Breast epithelium (tissue), 3 donors: ENCODE data around the gene AKR1C4.
"Not testable (repeated sequence)": the region's sequence is repeated elsewhere in the genome, so short reads cannot be mapped to it uniquely, and the experiment has no call there.

Source experiments
- CTCF ChIP-seq, 3 donors: fragments of 450-650 bp; IDR thresholded peaks; one replicate each; pipeline ENCODE4 v1.5.1; 2016 to 2017; ENCODE audit warnings: antibody characterized with exemption in 3 of 3, mild to moderate bottlenecking in 3 of 3, moderate library complexity in 3 of 3
- POLR2A ChIP-seq: fragments of 450-650 bp; IDR thresholded peaks from one replicate; pipeline ENCODE4 v1.6.1; 2016; ENCODE audit warnings: antibody characterized with exemption, mild to moderate bottlenecking, moderate library complexity
- POLR2AphosphoS5 ChIP-seq, 3 donors: sonication (generic); formaldehyde crosslinking; IDR thresholded peaks; one replicate each; pipeline ENCODE4 v1.6.1; 2017; ENCODE audit warnings: antibody characterized with exemption in 3 of 3

- TF ChIP-seq CTCF (IDR thresholded peaks at IDR 0.05); POLR2AphosphoS5 (IDR thresholded peaks at IDR 0.05); POLR2A: not testable (repeated sequence)
Observed at GRCh38 chr10:5237541-5237940, 40.9 kb downstream of the AKR1C4 start.
